GM19035 (cell line): ENCODE data around the gene AKT3.

Experiments used
- ATAC-seq: cut with Tn5 transposase; IDR thresholded peaks from one replicate; pipeline ENCODE4 v1.9.1; 2021; ENCODE audit not compliant: unreplicated experiment

The AKT3 gene

GRCh38 chr1:243561588-243562319, 288.3 kb downstream of the AKT3 start:
- ATAC-seq: no peak

DNA sequence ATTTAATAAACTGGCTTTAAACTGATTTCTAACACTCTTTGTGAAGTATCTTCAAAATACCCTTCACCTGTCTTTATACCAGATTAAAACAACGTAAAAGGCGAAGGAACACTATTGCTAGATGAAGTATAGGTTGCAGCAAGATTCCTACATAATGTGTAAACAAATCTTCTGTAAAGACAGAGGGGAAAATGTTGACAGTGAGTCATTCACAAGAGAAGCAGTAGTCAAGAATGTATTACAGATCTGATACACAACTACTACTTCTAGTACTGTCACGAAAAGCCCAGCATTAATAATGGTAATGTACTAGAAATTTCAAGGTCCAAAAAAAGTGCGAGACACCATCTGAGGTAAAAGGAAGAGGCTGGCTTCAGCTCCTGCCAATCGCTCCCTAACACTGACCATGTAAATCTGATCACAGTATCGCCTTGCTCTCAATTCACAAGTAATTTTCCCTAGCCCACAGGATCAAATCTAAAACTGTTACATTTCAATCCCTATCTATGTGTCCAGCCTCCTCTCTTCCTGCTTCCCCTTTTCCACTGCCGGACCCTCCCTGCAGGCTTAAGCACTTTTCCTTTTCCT, 290.4 kb downstream of the AKT3 start:
- ATAC-seq: no peak

GRCh38 chr1:243558576-243558975, 291.5 kb downstream of the AKT3 start:
- no peak for ATAC-seq

DNA sequence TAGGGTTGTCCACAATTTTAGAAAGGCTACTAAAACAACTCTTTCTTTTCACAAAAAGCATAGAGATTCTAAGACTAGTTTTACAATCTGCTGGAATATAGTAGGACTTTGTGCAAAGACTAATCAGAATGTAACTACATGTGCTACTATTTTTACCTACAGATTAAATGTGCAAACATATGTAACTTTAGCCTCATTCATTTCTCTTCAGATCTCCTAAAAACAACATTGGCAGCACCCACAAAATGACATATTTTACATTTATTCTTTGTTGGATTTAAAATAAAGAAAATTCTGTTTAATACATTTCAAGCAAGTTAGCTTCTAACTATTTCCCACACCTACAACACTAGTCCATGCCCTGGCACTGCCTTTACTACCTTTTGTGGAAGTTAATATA, 292.2 kb downstream of the AKT3 start:
- no peak for ATAC-seq

- ATAC-seq: no peak
Observed at GRCh38 chr1:243554686-243555085, 295.4 kb downstream of the AKT3 start.

GRCh38 chr1:243553090-243553489, 297.0 kb downstream of the AKT3 start:
- no peak for ATAC-seq

DNA sequence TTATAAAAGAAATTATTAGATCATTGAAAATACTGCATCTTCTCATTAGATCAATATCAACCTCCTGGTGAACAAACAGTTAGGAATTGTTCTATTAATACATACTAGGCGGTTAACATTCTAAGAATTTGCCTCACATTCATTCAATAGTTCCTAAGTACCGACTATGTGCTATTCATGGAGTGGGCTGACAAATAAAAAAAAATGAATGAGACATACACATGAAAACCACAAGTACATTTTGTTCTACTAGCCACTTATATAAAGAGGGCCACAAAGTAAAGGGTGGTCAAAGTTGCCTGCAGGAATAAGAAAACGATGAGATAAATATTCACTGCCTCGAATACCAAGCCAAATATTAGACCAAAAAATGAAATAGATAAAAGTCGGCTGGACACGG, 299.8 kb downstream of the AKT3 start:
- no peak for ATAC-seq

GRCh38 chr1:243549791-243550190, 300.3 kb downstream of the AKT3 start:
- ATAC-seq: no peak

DNA sequence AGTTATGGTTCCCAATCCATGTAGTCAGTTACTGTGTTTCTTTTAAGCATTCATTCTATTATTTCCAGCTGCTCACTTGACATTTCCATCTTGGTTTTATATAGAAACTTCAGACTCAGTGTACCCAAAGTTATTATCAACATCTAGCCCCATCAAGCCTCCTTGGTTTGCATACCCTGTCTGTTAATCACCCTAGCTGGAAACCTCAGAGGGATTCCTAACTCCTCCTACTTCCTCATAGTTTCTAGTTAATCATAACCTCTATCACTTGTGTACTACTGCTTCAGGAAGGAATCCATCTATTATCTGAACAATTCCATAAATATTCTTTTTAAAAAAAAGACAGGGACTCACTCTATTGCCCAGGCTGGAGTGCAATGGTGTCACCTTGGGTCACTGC, 300.9 kb downstream of the AKT3 start:
- ATAC-seq: no peak

DNA sequence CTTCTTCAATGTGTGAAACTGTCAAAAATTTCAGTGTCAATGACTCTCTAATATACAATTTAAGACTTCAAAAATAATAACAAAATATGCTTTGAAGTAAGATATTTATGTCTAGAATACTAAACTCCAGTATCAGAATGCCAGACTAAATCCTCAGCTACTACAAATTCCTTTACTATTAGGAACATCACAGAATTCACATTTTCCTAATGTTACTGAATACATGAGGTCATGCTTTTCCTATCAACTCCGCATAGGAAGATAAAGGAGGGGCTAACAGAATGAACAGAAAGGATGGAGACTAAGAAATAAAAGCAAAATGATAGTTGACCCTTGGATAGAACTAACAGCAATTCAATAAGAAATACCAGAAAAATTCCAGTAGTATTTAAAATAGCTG, 301.5 kb downstream of the AKT3 start:
- ATAC-seq: no peak

DNA sequence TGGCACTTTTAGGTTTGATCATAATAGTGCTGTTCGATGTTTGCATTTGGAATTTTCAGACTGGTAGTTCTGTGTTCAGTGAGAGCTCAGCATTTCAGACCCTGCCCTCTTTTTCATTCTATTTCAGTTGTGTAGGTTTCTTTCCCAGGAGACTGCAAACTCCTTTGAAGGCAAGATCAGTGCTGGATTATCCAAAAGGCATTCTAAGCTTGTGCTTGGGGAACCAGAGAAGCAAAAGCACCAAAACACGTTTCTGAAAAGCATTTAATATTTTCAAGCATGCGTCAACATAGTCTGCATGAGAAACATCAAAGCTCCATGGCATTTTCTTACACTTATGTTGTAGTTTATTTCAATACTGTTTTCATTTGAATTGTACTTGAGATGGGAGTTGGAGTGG, 302.2 kb downstream of the AKT3 start:
- no peak for ATAC-seq

DNA sequence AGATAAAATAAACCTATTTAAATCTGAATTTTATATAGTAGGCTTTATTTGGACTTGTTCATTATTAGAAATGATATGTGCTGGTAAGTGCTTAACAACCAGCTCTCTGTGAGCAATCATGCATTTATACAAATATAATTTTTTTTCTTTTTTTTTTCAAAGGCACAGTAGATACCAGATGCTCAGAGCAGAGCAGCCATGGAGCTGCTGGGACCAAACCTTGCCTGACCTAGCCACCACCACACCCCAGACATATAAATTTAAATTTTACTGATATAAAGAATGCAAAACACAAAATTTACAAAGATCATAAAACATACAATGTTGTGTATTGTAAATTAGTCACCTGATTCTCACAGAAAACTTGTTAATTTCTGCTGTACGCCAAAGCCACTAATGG, 303.6 kb downstream of the AKT3 start:
- ATAC-seq: no peak

GRCh38 chr1:243543501-243543900, 306.5 kb downstream of the AKT3 start:
- ATAC-seq: no peak

DNA sequence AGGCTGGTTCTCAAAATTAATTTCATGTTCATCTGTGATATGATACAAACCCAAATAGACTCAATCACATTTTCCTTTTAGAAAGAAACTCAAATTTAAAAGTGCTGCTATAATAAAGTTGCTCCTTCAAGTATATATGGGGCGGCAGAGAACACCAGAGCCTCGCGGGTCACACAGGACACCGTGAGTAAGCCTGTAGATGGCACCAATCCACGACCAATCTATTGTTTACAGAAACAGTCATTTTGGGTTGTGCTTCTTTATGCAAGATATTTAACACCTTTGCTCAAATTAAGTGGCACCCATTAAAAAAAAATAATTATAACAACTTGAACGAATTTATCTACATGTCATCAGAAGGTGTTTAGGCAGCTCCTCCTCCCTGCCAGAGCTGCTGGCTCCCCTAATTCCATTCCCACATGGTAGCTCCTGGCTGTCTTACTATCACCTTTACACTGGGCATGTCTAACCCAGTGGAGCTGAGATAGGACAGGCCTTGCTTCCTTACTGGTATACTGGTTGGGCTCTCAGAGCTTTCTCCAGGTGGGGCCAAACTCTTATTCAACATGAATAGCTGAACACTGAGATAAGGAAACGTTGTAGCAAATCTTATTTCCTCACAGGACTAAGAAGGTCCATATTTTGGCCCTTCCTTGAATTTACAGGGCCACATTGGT, 307.2 kb downstream of the AKT3 start:
- ATAC-seq: no peak

- ATAC-seq: no peak
Observed at GRCh38 chr1:243539636-243540035, 310.4 kb downstream of the AKT3 start.

DNA sequence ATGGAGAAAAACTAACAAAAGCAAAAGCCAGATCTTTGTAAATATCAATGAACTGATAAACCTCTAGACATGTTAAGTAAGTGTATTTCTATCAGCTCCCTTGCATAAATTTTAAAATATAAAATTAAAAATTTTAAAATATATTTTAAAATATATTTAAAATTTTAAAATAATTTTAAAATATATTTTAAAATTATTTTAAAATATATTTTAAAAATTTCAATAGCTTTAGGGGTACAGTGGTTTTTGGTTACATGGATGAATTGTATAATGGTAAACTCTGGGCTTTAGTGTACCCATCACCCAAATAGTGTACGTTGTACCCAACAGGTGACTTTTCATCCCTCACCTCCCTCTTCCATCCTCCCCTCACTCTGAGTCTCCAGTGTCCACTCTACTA, 315.0 kb downstream of the AKT3 start:
- ATAC-seq: no peak

DNA sequence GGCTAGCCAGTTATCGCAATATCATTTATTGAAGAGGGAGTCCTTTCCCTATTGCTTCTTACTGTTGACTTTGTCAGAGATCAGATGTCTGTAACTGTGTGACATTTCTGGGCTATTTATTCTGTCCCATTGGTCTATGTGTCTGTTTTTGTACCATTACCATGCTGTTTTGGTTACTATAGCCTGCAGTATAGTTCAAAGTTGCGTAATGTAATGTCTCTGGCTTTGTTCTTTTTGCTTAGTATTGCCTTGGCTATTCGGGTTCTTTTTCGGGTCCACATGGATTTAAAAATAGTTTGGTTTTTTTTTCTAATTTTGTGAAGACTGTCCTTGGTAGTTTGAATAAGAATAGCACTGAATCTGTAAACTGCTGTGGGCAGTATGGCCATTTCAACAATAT, 320.5 kb downstream of the AKT3 start:
- ATAC-seq: no peak

- ATAC-seq: no peak
Observed at GRCh38 chr1:243528459-243529121, 321.5 kb downstream of the AKT3 start.

GRCh38 chr1:243526180-243526579, 323.9 kb downstream of the AKT3 start:
- ATAC-seq: no peak

GRCh38 chr1:243525085-243525487, 325.0 kb downstream of the AKT3 start:
- no peak for ATAC-seq

DNA sequence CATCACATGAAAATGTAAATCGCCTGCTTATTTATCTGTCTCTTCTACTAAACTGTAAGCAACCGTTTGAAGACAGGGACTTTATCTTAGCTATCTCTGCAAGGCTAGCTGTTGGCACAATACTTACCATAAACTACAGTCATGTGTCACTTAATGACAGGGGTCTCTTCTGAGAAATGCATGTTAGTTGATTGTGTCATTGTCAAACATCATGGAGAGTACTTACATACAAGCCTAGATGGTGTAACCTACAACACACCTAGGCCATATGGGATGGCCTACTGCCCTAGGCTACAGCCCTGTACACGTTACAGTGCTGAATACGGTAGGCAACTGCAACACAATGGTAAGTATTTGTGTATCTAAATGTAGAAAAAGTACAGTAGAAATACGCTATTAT, 326.3 kb downstream of the AKT3 start:
- no peak for ATAC-seq

DNA sequence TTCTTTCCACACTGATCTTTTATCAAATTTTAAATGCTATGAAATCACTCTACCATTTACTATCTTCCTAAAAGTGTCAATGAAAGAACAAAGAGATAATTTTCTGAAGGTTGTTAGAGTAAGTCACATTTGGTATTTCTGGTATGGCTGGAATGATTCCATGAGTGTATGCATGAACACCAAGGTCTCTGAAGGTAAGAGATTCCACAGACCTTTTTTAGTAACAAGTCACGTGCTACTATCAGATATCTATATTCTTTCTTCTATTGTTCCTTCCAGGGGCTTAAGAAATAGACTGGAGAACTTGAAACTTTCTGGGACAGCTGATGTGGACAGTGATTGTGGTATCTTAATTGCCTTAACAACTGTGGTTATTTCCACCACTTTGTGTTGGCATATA, 329.2 kb downstream of the AKT3 start:
- ATAC-seq: no peak
